Stimulated activated CD8-positive, alpha-beta memory T cell treated with anti-CD3 and anti-CD28 coated beads, Interleukin-2, amount 100 ng/mL, for 48 hours (primary cell): ENCODE measurements around the gene SNX27.
"Not testable (repeated sequence)": the region's sequence is repeated elsewhere in the genome, so short reads cannot be mapped to it uniquely, and the experiment has no call there.

Experiments
- DNase-seq, 2 donors: peaks; one replicate each; pipeline ENCODE4 v3.0.0-alpha.2; 2020; ENCODE audit warnings: low read depth in 2 of 2

SNX27 gene

DNA sequence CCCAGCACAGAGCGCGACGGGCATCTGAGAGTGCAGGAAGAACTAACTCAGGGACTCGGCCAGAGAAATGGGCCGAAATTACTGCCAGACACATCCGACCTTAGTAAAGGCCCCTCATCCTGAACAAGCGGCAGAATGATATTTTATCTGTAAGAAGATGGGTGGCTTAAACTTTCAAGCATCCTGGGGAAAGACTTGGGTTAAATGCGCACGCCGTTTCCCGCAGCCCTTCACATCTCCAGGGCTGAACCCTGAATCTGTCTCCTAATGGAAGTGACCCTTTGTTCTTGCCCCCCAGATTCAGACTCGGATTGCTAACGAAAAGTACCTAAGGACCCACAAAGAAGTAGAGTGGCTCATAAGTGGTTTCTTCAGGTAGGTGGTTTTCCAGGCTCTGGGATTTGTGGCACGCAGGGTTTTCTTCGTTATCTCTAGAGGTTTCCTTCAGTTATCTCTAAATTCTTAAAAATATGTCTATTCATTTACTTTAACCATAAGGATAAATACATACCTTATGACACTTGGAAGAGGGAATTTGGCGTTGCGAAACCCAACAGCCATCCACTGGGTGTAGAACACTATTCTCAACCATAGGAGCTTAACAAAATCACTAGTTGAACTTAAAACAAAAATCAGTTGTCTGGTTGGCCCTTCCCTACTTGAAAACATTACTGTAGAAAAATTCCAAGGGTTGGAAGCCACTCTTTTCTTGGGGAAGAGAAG is 110.1 kb downstream of the SNX27 start:
- DNase-seq, result no peak

DNA sequence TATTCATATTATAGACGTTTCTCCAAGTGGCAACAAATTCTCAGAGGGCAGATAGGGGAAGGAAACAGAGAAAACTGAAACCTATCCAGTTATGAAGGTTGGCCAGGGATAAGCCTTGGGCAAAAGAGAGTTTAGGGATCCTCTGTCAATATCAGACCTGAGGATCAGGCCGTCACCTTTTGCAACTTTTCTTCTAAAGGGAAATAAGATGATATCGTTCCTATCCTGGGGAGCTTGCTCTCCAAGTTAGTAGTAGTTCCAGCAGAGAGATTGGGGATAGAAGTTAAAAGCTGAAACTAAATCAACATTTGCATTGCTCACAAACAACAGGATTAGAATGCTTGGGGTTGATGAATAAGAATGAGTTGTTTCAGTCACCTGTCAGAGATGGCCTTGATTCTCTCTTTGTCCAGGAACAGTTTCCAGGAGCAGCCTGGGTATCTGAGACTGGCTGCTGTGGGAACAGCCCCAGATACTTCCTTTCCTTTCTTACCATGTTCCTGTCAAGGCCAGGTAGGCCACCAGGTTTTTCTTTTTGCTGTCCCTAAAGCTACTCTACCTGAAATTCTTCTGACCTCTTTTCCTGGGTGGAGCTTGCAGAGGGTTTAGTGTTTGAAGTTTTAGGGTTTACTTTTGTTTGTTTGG is 112.0 kb downstream of the SNX27 start:
- DNase-seq, result no peak

DNA sequence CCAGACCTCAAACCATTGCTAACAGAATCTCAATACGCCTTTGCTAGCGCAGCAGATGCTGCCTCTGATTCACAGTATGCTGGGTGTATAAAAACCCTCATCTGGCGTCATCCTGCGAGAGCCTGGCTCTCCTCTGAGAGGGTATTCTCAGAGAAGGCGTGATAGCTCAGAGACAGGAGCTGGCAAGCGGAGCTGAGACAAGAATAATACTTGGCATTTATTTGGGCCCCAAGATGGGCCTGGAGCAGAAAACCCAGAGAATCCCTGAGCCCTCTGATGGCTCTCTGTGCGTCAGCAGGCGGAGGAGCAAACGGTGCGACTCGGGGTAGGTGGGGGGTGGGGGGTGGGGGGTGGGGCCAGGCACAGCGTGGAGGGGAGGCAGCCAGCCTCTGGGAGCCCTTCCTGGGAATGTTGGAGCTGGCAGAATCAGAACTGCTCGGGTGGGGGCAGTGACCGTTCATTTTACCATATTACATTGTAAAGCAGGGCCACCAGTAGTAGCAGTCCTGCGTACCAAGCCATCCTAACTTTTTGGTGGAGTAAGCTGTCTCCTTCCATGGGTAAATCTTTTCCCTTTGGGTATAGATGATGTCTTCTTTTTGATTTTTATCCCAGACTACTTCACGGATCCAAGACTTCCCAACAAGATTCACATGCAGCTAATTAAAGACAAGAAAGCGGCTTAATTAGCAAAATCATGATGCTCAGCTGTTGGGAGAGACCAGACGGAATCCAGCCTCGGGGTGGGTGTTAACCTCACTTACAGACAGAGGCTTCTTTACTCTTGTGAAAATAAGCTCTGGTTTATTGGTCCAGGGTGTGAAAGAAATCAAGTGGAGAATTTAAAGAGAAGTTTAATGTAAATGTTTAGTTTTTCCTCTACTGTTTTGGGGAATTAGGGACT is 116.6 kb downstream of the SNX27 start:
- no peak for DNase-seq

DNA sequence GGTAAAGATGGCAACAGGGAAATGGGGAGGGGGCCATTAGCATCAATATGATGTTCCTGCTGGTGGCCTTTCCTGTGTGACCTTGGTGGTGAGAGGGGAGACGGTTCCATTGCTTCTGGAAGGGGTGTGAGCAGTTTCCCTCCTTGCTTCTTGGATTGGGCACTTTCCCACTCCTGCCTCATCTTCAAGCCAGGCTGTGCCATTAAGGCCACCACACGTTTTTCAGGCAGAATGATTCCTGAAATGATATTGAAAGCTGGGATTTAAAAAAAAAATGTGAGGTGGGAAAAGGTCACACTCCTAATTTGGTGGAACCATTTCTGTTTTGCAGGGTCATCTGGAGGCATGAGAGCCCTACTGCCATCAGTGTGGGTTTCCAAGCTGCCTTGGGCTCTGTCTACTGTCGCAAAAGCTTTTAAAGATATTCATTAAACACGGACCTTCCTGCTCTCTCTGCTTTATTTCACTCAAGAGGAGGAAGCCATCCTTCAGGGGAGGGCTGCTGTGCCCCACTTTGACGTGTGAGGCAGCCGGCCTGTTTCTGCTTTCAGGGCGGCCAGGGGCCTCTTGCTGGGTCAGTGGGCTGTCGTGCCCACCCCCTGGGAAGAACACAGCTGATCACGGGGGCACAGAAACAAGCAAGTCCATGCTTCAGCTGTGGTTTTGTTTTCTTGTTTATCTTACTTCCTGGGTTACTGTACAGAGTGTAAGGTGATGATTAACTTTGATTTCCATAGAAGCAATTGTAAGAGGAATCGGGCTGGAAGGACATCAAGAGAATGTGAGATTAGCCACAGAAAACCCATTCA is 117.5 kb downstream of the SNX27 start:
- no peak for DNase-seq

DNA sequence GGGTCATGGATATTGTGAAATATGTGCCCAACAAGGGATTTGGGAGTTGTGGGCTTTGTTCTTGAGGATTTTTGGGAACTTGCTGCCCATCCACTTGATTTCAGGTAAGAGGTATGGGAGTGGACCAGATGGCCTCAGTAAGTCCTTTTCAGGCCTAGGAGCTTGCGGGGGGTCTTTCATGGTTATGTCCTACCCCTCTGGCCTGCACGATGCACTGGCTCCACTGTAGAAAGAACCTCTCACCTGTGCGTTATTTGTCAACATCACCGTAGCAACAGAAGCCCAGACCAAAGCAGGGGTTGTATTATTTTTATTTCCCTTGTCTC is 118.1 kb downstream of the SNX27 start:
- DNase-seq, result no peak

DNA sequence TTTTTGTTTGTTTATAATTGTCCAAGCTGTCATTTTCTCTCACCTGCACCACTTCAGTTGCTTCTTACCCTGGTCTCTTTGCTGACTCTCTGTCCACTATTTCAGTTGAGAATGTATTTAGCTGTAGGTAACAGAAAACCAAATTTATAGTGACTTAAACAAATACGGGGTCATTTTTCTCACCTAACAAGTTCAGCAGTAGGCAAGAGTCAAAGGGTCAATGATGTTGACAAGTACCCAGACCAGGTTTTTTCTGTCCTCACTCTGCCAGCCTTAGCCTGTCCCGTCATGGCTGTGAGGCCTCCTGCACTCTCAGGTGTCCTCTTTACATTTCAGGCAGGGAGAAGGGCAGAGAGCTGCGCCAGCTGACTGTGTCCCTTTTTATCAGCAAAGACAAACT is 121.3 kb downstream of the SNX27 start:
- no peak for DNase-seq

DNA sequence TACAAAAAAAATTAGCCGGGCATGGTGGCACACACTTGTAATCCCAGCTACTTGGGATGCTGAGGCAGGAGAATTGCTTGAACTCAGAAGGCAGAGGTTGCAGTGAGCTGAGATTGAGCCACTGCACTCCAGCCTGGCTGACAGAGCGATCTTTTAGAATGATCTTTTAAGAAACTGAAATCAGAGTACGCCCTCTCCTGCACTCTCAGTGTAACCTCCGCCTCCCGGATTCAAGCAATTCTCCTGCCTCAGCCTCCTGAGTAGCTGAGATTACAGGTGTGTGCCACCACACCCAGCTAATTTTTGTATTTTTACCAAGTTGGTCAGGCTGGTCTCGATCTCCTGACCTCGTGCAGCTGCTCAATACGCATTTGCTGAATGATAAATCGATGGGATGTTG is 122.1 kb downstream of the SNX27 start:
- DNase-seq, result not testable (repeated sequence)

DNA sequence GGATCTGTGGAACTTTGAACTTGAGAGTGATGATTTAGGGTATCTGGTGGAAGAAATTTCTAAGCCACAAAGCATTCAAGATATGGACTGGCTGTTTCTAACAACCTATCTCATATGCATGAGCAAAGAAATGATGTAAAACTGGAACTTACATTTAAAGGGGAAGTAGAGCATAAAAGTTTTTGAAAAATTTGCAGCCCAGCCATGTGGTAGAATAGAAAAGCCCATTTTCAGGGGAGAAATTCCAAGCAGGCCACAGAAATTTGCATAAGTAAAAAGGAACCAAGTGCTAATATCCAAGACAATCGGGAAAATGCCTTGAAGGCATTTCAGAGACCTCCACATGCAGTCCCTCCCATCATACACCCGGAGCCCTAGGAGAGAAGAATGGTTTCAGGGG is 125.2 kb downstream of the SNX27 start:
- no peak for DNase-seq

DNA sequence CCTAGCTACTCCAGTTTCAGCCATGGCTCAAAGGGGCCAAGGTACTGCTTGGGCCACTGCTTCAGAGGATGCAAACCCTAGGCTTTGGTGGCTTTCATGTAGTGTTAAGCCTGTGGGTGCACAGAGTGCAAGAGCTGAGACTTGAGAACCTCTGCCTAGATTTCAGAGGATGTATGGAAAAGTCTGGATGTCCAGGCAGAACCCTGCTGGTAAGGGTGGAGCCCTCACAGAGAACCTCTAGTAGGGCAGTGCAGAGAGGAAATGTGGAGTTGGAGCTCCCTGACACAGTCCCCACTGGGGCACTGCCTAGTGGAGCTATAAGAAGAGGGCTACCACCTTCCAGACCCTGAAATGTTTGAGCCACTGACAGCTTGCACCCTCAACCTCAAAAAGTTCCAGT is 125.6 kb downstream of the SNX27 start:
- no peak for DNase-seq

DNA sequence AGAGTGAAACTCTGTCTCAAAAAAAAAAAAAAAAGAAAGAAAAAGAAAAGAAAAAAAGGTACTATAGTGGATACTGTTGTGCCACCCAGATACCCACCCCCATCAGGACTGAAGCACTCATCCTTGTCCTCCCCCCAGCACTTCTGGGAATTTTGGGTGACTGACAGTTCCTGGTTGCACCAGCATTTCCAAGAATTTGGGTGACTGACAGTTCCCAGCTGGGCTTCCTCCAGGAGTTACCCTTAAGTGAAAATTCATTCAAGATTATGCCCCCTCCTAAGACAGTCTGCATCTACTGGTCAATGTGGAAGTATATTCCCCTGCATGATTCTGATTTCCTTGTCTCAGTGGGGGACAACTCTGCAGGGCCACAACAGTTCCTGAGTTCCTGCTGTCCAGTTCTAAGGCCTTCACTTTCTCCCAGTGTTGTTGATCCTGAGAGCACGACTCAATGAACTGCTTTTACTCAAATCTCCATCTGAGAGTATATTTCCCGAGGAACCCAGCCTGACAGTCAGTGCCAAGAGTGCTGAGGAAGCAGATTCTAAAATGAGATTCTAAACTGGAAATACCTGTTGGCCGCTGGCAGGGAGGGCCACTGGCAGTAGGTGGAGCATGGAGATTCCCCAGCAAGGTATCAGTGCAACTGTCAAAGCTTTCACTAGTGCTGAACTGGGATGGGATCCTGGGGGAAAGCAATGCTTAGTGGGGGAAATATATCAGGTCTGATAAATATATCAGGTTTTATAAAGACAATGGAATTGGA is 127.9 kb downstream of the SNX27 start:
- DNase-seq, result no peak

DNA sequence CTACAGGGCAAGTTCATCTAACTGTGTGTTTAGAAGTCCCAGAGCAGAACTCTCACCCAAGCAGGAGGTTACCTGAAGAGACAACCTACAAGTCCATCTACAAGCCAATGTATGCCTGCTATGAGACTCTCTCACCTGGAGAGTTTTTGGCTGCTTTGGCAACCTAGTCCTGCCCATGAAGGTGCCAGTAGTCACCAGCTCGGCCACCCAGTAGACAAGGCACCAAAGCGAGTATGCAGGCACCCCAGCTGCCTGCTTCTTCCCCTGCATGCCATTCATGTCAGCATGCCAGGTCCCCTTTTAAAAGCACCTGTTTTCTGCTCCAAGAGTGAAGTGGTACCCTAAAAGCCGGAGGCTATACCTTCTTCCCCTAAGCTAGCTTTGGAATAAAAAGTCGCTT is 129.7 kb downstream of the SNX27 start:
- no peak for DNase-seq
